Activated T-helper 2 cell treated with anti-CD3 and anti-CD28 coated beads, Interferon-gamma antibody, Interleukin-2, Interleukin-4, amounts not matched to agents 10 μg/mL and 5 μg/mL and 100 μg/mL, durations not matched to agents 14 hours and 24 hours and 36 hours (primary cell): ENCODE measurements around the gene RBMS3. TPM values are rescaled to one million over a fixed set of nuclear protein-coding genes. Genes with fewer than 3 reads are reported as not detected.

Source experiments
- DNase-seq: peaks from one replicate; pipeline ENCODE4 v3.0.0; 2021; ENCODE audit warnings: low spot score
- H3K27ac Mint-ChIP-seq: one replicate; pipeline ENCODE4 v1.8.0; 2021; ENCODE audit warnings: mixed read lengths
- H3K27me3 Mint-ChIP-seq: one replicate; pipeline ENCODE4 v1.8.0; 2021; ENCODE audit warnings: low read depth, mixed read lengths
- H3K36me3 Mint-ChIP-seq: one replicate; pipeline ENCODE4 v1.8.0; 2021; ENCODE audit warnings: low read depth, mixed read lengths
- H3K4me1 Mint-ChIP-seq: one replicate; pipeline ENCODE4 v1.8.0; 2021; ENCODE audit warnings: low read depth, mixed read lengths
- H3K4me3 Mint-ChIP-seq: one replicate; pipeline ENCODE4 v1.8.0; 2021; ENCODE audit warnings: low read depth, mild to moderate bottlenecking, moderate library complexity, mixed read lengths
- H3K9me3 Mint-ChIP-seq: one replicate; pipeline ENCODE4 v1.8.0; 2021; ENCODE audit warnings: mixed read lengths
- intact Hi-C: fragments of 100-400 bp; cut with micrococcal nuclease; formaldehyde crosslinking; loops from one replicate; pipeline ENCODE4 v1.15.1; 2023
- total RNA-seq: library from RNA; stranded (reverse); gene quantifications from 2 replicates; pipeline ENCODE4 v1.2.3, GENCODE V29; 2022

Gene RBMS3
- total RNA-seq, 1 donor from 2014 or later, result 5.3 TPM

- Mint-ChIP-seq H3K9me3 (no peaks in the 10 kb centered on the region), H3K27ac (no peak overlapping the region), H3K4me1 (no peaks in the 10 kb centered on the region), H3K36me3 (no peaks in the 10 kb centered on the region), H3K4me3 (no peak overlapping the region), H3K27me3 (no peaks in the 10 kb centered on the region)
- DNase-seq, result no peak
- intact Hi-C loops, result no loop called here
Measured at GRCh38 chr3:29618395-29619282, 337.8 kb downstream of the RBMS3 start.

- no peak for DNase-seq
- Mint-ChIP-seq H3K36me3 (no peaks in the 10 kb centered on the region), H3K27ac (no peak overlapping the region), H3K27me3 (no peaks in the 10 kb centered on the region), H3K9me3 (no peaks in the 10 kb centered on the region), H3K4me1 (no peaks in the 10 kb centered on the region), H3K4me3 (no peak overlapping the region)
- intact Hi-C loops, result no loop called here
Measured at GRCh38 chr3:29619676-29620075, 338.8 kb downstream of the RBMS3 start.

DNA sequence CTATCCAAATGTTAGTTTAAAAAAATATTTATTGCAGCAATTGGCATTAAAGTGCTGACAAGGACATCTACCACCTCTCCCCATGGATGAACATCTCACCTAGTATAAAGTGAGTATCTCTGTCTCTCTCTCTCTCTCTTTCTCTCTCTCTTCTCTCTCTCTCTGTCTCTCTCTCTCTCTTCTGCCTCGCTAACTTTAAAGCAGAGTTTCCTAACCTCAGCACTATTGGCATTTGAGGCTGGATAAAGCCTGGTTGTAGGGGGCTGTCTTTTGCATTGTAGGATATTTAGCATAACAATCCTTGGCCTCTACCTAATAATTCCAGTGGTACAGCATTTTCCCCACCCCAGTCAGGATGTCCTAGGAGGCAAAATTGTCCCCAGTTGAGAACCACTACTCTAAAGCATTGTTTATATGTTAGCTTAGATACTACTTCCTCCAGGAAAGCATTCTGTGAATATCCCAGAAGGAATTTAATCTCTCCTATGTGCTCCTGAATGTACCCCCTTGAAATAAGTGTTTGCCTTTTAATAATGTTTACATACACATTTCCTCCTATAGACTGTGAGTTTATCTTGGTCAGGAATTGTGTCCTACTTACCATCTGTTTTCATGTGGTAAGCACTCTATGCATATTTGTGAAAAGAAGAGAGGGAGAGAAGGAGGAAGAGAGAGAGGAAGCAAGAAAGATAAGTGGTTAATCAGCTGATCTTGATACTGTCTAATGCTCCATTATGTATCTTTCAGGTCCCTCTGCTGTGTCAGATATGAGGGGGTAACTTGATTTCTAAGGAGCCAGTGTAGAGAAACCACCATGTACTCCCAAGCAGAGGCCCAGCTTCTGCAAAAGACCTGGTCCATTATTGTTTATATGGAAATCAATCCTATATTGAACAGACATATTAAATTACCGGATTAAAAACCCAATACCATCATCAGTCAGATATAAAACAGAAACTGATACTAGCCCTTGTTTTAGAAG lies 346.6 kb downstream of the RBMS3 start:
- no peak for DNase-seq
- H3K4me3 Mint-ChIP-seq, result no peak overlapping the region
- H3K4me1 Mint-ChIP-seq, result no peaks in the 10 kb centered on the region
- no peaks in the 10 kb centered on the region for H3K36me3 Mint-ChIP-seq
- intact Hi-C loops, result no loop called here
- H3K27ac Mint-ChIP-seq, result no peak overlapping the region
- no peaks in the 10 kb centered on the region for H3K27me3 Mint-ChIP-seq
- H3K9me3 Mint-ChIP-seq, result no peaks in the 10 kb centered on the region

- H3K4me3 Mint-ChIP-seq, result no peak overlapping the region
- intact Hi-C loops, result no loop called here
- no peaks in the 10 kb centered on the region for H3K36me3 Mint-ChIP-seq
- H3K27ac Mint-ChIP-seq, result no peak overlapping the region
- DNase-seq, result no peak
- no peaks in the 10 kb centered on the region for H3K27me3 Mint-ChIP-seq
- no peaks in the 10 kb centered on the region for H3K9me3 Mint-ChIP-seq
- no peaks in the 10 kb centered on the region for H3K4me1 Mint-ChIP-seq
Measured at GRCh38 chr3:29628795-29629194, 347.9 kb downstream of the RBMS3 start.

DNA sequence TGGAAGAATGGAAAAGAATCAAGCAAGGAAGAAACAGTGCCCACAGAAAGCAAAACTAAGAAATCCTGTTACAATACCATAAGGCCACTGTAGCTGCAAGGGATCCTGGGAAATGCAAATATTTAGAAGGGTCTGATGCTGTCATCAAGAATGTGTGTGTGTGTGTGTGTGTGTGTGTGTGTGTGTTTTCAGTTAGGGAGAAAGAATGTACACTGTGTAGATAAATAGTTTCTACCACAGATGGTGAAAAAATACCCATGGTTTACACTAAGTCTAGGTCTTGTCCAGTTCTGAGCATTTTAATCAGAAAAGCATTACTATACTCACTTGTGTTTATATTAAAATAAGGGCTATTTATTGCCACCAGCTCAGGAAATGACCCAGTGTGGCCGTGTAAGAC lies 355.0 kb downstream of the RBMS3 start:
- DNase-seq, result no peak
- no peaks in the 10 kb centered on the region for H3K4me1 Mint-ChIP-seq
- no peaks in the 10 kb centered on the region for H3K9me3 Mint-ChIP-seq

DNA sequence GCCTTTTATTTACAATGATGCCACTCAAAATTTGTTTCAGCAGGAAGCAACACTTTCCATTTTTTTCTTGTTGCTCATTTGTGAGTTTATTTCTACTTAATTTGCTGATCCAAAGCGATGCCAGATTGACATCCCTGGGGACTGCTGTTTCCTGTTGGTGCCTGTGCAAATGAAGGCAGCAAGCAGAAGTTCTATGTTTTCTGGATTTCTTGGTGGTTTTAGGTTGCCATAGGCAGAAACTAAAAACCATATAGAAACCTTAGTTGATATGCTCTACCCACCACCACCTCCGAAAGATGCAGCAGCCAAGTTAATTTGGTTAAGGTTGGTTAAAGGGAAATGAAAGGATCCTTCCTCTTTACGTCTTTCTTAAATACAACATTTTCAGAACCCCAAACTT lies 356.2 kb downstream of the RBMS3 start:
- intact Hi-C loops, result no loop called here
- DNase-seq, result no peak
- Mint-ChIP-seq H3K9me3 (no peaks in the 10 kb centered on the region), H3K27ac (no peak overlapping the region), H3K27me3 (no peaks in the 10 kb centered on the region), H3K4me1 (no peaks in the 10 kb centered on the region), H3K36me3 (no peaks in the 10 kb centered on the region), H3K4me3 (no peak overlapping the region)

More for the DNA sequence above, 355.0 kb downstream of the RBMS3 start:
- no peak overlapping the region for H3K4me3 Mint-ChIP-seq
- intact Hi-C loops, result no loop called here
- H3K36me3 Mint-ChIP-seq, result no peaks in the 10 kb centered on the region
- H3K27ac Mint-ChIP-seq, result no peak overlapping the region
- H3K27me3 Mint-ChIP-seq, result no peaks in the 10 kb centered on the region

DNA sequence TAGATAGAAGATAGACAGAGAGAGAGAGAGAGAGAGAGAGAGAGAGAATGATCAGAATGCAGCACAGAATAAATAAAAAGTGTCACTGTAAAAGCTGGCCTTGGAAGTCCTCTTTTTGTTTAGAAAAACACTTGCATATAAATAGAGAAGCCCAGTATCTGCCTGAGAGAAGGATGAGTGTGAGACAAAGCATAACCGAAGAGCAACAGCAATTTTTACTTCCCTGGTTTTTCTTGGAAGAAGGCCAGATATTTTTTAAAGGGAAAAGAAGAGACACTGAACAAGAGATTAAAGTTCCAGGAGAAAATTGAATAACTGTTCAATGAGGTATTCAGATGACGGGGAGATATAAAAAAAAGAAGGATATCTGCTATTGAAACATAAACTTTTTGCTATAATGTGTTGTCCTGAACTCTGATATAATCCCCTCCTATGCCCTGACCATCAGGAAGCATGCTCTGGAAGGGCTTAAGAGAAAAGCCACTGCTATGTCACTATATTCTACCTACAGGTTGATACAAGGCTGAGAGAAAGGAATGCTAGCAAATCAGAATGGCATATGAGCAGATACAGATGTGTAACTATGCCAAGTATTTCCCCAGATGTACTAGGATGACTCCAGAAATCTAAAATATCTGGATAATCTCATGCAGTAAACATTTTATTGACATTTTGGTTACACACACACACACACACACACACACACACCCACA lies 358.9 kb downstream of the RBMS3 start:
- intact Hi-C loops, result no loop called here
- Mint-ChIP-seq H3K36me3 (no peaks in the 10 kb centered on the region), H3K4me3 (no peak overlapping the region)

GRCh38 chr3:29642393-29643033 lies 361.6 kb downstream of the RBMS3 start:
- Mint-ChIP-seq H3K9me3 (no peaks in the 10 kb centered on the region), H3K4me3 (no peak overlapping the region), H3K4me1 (no peaks in the 10 kb centered on the region), H3K36me3 (no peaks in the 10 kb centered on the region), H3K27me3 (no peaks in the 10 kb centered on the region), H3K27ac (no peak overlapping the region)
- no peak for DNase-seq
- intact Hi-C loops, result no loop called here

More for the DNA sequence above, 358.9 kb downstream of the RBMS3 start:
- Mint-ChIP-seq H3K9me3 (no peaks in the 10 kb centered on the region), H3K4me1 (no peaks in the 10 kb centered on the region), H3K27me3 (no peaks in the 10 kb centered on the region), H3K27ac (no peak overlapping the region)
- no peak for DNase-seq

DNA sequence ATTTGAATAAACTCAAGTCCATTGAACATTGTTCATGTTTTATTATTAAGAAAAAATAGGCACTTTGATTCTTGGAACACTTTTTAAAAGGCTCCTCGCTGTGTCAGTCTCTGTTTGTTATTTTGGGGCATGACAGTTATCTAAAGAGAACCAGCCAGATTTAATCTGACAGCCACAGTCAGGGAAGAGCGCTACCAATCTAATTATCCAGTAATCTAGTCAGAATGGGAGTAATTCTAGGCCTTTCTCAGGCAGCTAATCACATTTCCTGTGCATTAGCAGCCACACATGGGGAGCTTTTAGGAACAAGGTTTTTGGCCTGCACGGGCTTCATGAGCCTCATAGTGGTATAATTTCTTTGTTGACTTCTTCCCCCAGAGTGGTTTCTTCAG lies 362.2 kb downstream of the RBMS3 start:
- Mint-ChIP-seq H3K27me3 (no peaks in the 10 kb centered on the region), H3K4me3 (no peak overlapping the region)
- intact Hi-C loops, result no loop called here

GRCh38 chr3:29644261-29644660 lies 363.4 kb downstream of the RBMS3 start:
- Mint-ChIP-seq H3K36me3 (no peaks in the 10 kb centered on the region), H3K4me3 (no peak overlapping the region), H3K9me3 (no peaks in the 10 kb centered on the region), H3K27ac (no peak overlapping the region), H3K4me1 (no peaks in the 10 kb centered on the region), H3K27me3 (no peaks in the 10 kb centered on the region)
- intact Hi-C loops, result no loop called here
- DNase-seq, result no peak

More for the DNA sequence above, 362.2 kb downstream of the RBMS3 start:
- no peaks in the 10 kb centered on the region for H3K36me3 Mint-ChIP-seq
- H3K27ac Mint-ChIP-seq, result no peak overlapping the region
- no peaks in the 10 kb centered on the region for H3K9me3 Mint-ChIP-seq
- H3K4me1 Mint-ChIP-seq, result no peaks in the 10 kb centered on the region
- DNase-seq, result no peak

- intact Hi-C loops, result no loop called here
- Mint-ChIP-seq H3K27me3 (no peaks in the 10 kb centered on the region), H3K4me1 (peaks cover 2% of the 10 kb centered on the region)
Measured at GRCh38 chr3:29644956-29645636, 364.2 kb downstream of the RBMS3 start.

DNA sequence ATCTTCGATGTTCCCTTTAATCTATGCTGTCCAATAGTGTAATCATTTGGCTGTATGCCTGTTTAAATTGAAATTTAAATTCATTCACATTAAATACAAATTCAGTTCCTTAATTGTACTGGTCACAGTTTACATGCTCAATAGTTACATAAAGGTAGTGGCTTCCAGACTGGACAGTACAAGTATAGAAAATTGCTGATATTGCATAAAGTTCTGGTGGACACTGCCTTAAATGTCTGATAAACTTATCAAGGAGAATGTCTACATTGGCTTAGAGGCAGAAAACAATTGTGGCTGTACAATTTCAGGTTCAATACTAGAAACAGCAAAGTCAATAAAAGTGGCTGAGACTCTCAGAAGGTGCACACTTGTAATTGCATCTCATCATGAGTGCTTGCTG lies 365.2 kb downstream of the RBMS3 start:
- H3K27me3 Mint-ChIP-seq, result no peaks in the 10 kb centered on the region
- no peak overlapping the region for H3K27ac Mint-ChIP-seq
- no peak overlapping the region for H3K4me3 Mint-ChIP-seq
- no peak for DNase-seq
- H3K4me1 Mint-ChIP-seq, result peaks cover 4% of the 10 kb centered on the region
- no peaks in the 10 kb centered on the region for H3K36me3 Mint-ChIP-seq
- intact Hi-C loops, result no loop called here
- no peaks in the 10 kb centered on the region for H3K9me3 Mint-ChIP-seq

More at GRCh38 chr3:29644956-29645636, 364.2 kb downstream of the RBMS3 start:
- DNase-seq, result no peak
- Mint-ChIP-seq H3K27ac (no peak overlapping the region), H3K4me3 (no peak overlapping the region), H3K9me3 (no peaks in the 10 kb centered on the region), H3K36me3 (no peaks in the 10 kb centered on the region)
